SH-SY5Y (cell line): ENCODE data around the gene ZNF786.

Source experiments
- GATA2 ChIP-seq: IDR thresholded peaks from 2 replicates; pipeline ENCODE4 v1.6.1; 2011; ENCODE audit warnings: mild to moderate bottlenecking, low read depth, low read length
- GATA3 ChIP-seq: IDR thresholded peaks from 2 replicates; pipeline ENCODE4 v1.6.1; 2011; ENCODE audit warnings: low read depth, mild to moderate bottlenecking, low read length, moderate library complexity

GRCh38 chr7:149021725-149022062 is 68.8 kb downstream of the ZNF786 start:
- TF ChIP-seq GATA2 (no peak), GATA3 (no peak)
